ENCODE measurements around the gene ANAPC2. TPM values are rescaled to one million over a fixed set of nuclear protein-coding genes. Genes with fewer than 3 reads are reported as not detected.
A peak's percentile ranks its signal among the peaks of the same experiment; 100 is the strongest.

Gene ANAPC2
- total RNA-seq, 1 experiment from 2014 or later, result 80.9 TPM

DNA sequence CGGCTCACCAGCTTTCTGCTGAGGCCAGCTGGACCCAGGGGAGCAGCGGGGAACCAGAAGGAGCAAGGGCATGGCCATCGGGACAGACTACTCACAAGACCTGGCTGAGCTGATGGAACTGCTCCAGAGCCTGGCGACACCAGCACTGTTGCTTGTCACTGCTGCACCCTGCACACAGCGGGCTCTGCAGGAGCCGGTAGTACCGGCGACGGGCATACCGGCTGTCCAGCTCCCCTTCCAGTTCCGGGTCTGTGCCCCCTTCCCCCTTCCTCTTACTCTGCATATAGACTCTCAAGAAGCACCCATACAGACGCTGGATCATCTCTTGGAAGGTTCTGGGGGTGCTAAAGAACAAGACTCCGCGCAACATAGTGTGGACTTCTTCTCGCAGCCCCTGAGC lies 974 bp downstream of the ANAPC2 start (continued):
- TF ChIP-seq, protein P1, sequence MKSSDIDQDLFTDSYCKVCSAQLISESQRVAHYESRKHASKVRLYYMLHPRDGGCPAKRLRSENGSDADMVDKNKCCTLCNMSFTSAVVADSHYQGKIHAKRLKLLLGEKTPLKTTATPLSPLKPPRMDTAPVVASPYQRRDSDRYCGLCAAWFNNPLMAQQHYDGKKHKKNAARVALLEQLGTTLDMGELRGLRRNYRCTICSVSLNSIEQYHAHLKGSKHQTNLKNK (CRISPR knock-in tag; IDR thresholded peaks at IDR 0.05), result no peak
- TF ChIP-seq SP1 (CRISPR knock-in tag; conservative IDR thresholded peaks at IDR 0.05), result no peak

DNA sequence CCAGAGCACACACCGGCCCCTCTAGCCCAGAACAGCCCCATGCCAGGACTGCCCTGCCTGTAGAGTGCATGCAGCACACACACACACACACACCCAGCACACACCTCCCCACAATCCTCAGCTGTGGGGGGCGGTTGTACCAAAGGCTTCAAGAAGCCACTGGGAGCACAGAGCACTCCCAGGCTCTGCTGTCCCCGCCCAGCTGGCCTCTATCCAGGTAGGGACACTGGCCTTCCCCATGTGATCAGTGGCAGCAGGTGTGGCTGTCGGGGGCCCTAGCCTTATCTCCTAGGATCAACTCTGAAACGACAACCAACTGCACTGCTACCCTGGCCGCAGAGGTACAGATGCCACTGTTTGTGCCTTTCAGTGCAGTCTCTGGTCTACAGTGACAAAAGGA lies 2.0 kb downstream of the ANAPC2 start:
- DNase-seq (ENCODE audit: low spot score), result no peak
- H3K9me3 Mint-ChIP-seq, result no peaks in the 10 kb centered on the region
- H3K27ac Mint-ChIP-seq, result no peak overlapping the region
- TF ChIP-seq ZNF317 (CRISPR knock-in tag; IDR thresholded peaks at IDR 0.05; ENCODE audit: borderline replicate concordance, low read depth), result no peak
- no peak for TF ChIP-seq TEAD1 (CRISPR knock-in tag; IDR thresholded peaks at IDR 0.05)
- no peak for TF ChIP-seq ZNF396 (CRISPR knock-in tag; IDR thresholded peaks at IDR 0.05; ENCODE audit: borderline replicate concordance)
- TF ChIP-seq SP1 (CRISPR knock-in tag; conservative IDR thresholded peaks at IDR 0.05), result no peak
- TF ChIP-seq FOXK1 (CRISPR knock-in tag; IDR thresholded peaks at IDR 0.05), result no peak
- no peak for TF ChIP-seq TEAD4 (CRISPR knock-in tag; IDR thresholded peaks at IDR 0.05)
- TF ChIP-seq RORB (CRISPR knock-in tag; IDR thresholded peaks at IDR 0.05), result no peak
- TF ChIP-seq ESRRA (CRISPR knock-in tag; IDR thresholded peaks at IDR 0.05; ENCODE audit: borderline replicate concordance), result no peak
- TF ChIP-seq, protein P2, sequence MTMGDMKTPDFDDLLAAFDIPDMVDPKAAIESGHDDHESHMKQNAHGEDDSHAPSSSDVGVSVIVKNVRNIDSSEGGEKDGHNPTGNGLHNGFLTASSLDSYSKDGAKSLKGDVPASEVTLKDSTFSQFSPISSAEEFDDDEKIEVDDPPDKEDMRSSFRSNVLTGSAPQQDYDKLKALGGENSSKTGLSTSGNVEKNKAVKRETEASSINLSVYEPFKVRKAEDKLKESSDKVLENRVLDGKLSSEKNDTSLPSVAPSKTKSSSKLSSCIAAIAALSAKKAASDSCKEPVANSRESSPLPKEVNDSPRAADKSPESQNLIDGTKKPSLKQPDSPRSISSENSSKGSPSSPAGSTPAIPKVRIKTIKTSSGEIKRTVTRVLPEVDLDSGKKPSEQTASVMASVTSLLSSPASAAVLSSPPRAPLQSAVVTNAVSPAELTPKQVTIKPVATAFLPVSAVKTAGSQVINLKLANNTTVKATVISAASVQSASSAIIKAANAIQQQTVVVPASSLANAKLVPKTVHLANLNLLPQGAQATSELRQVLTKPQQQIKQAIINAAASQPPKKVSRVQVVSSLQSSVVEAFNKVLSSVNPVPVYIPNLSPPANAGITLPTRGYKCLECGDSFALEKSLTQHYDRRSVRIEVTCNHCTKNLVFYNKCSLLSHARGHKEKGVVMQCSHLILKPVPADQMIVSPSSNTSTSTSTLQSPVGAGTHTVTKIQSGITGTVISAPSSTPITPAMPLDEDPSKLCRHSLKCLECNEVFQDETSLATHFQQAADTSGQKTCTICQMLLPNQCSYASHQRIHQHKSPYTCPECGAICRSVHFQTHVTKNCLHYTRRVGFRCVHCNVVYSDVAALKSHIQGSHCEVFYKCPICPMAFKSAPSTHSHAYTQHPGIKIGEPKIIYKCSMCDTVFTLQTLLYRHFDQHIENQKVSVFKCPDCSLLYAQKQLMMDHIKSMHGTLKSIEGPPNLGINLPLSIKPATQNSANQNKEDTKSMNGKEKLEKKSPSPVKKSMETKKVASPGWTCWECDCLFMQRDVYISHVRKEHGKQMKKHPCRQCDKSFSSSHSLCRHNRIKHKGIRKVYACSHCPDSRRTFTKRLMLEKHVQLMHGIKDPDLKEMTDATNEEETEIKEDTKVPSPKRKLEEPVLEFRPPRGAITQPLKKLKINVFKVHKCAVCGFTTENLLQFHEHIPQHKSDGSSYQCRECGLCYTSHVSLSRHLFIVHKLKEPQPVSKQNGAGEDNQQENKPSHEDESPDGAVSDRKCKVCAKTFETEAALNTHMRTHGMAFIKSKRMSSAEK (CRISPR knock-in tag; IDR thresholded peaks at IDR 0.05; ENCODE audit: borderline replicate concordance), result no peak
- no peak for TF ChIP-seq CREM (CRISPR knock-in tag; IDR thresholded peaks at IDR 0.05)
- no peak for TF ChIP-seq GTF2I (CRISPR knock-in tag; conservative IDR thresholded peaks at IDR 0.05)
- no peak for TF ChIP-seq MYBL2 (CRISPR knock-in tag; IDR thresholded peaks at IDR 0.05)
- TF ChIP-seq JUN (CRISPR knock-in tag; IDR thresholded peaks at IDR 0.05), result no peak
- no peak for TF ChIP-seq FOXJ3 (CRISPR knock-in tag; IDR thresholded peaks at IDR 0.05; ENCODE audit: borderline replicate concordance)
- TF ChIP-seq SMAD4 (CRISPR knock-in tag; IDR thresholded peaks at IDR 0.05), result no peak
- no peak for TF ChIP-seq ZBTB21 (CRISPR knock-in tag; IDR thresholded peaks at IDR 0.05; ENCODE audit: borderline replicate concordance)
- no peak for ATAC-seq
- POLR2A ChIA-PET, result no interaction called here
- H3K4me1 Mint-ChIP-seq, result peaks cover 20% of the 10 kb centered on the region
- CTCF ChIA-PET, result interaction anchor here (1.8 kb wide), 1 partner anchor 50 kb away, joined by 6 read pairs; no protein-coding TSS in a partner anchor
- peak overlapping the region; percentile 91 for H3K4me3 Mint-ChIP-seq
- peaks cover 9% of the 10 kb centered on the region for H3K36me3 Mint-ChIP-seq
- H3K27me3 Mint-ChIP-seq (ENCODE audit: low read depth), result no peaks in the 10 kb centered on the region; the same call in 1 of the 2 replicates

DNA sequence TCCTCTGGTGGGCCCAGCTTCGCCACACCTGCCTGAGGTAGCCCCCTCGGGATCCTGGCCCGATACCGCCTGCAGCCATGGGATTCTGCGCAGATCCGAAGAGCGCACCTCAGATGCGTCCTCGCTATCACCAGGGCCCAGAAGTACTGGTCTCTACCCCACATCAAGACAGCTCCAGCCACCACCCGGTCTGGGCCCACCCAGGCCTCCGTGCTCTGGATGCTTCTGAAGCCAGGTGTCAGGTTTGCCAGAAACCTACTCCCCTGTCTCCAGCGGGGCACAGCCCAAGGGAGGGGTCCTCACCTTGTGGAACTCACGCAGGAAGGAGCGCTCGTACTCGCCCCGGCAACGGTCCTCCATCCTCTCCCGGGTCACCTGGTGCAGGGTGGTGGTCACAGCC lies 2.4 kb downstream of the ANAPC2 start:
- no peak for DNase-seq (ENCODE audit: low spot score)
- H3K27me3 Mint-ChIP-seq (ENCODE audit: low read depth), result no peaks in the 10 kb centered on the region; the same call in 1 of the 2 replicates
- H3K4me3 Mint-ChIP-seq, result no peak overlapping the region
- H3K27ac Mint-ChIP-seq, result no peak overlapping the region
- peaks cover 9% of the 10 kb centered on the region for H3K36me3 Mint-ChIP-seq
- CTCF ChIA-PET, result no interaction called here
- peaks cover 20% of the 10 kb centered on the region for H3K4me1 Mint-ChIP-seq
- H3K9me3 Mint-ChIP-seq, result no peaks in the 10 kb centered on the region
- no peak for ATAC-seq
- POLR2A ChIA-PET, result no interaction called here
- TF ChIP-seq ELF4 (CRISPR knock-in tag; IDR thresholded peaks at IDR 0.05; ENCODE audit: low read depth) (no peak), SOX15 (CRISPR knock-in tag; IDR thresholded peaks at IDR 0.05) (no peak), CREB1 (CRISPR knock-in tag; IDR thresholded peaks at IDR 0.05) (no peak), TEAD4 (CRISPR knock-in tag; IDR thresholded peaks at IDR 0.05) (no peak)
- TF ChIP-seq, protein P3, sequence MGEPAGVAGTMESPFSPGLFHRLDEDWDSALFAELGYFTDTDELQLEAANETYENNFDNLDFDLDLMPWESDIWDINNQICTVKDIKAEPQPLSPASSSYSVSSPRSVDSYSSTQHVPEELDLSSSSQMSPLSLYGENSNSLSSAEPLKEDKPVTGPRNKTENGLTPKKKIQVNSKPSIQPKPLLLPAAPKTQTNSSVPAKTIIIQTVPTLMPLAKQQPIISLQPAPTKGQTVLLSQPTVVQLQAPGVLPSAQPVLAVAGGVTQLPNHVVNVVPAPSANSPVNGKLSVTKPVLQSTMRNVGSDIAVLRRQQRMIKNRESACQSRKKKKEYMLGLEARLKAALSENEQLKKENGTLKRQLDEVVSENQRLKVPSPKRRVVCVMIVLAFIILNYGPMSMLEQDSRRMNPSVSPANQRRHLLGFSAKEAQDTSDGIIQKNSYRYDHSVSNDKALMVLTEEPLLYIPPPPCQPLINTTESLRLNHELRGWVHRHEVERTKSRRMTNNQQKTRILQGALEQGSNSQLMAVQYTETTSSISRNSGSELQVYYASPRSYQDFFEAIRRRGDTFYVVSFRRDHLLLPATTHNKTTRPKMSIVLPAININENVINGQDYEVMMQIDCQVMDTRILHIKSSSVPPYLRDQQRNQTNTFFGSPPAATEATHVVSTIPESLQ (CRISPR knock-in tag; IDR thresholded peaks at IDR 0.05), result no peak
- TF ChIP-seq, protein P4, sequence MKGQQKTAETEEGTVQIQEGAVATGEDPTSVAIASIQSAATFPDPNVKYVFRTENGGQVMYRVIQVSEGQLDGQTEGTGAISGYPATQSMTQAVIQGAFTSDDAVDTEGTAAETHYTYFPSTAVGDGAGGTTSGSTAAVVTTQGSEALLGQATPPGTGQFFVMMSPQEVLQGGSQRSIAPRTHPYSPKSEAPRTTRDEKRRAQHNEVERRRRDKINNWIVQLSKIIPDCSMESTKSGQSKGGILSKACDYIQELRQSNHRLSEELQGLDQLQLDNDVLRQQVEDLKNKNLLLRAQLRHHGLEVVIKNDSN (CRISPR knock-in tag; IDR thresholded peaks at IDR 0.05), result no peak
- TF ChIP-seq, protein P5, sequence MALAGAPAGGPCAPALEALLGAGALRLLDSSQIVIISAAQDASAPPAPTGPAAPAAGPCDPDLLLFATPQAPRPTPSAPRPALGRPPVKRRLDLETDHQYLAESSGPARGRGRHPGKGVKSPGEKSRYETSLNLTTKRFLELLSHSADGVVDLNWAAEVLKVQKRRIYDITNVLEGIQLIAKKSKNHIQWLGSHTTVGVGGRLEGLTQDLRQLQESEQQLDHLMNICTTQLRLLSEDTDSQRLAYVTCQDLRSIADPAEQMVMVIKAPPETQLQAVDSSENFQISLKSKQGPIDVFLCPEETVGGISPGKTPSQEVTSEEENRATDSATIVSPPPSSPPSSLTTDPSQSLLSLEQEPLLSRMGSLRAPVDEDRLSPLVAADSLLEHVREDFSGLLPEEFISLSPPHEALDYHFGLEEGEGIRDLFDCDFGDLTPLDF (CRISPR knock-in tag; IDR thresholded peaks at IDR 0.05), result no peak
- TF ChIP-seq, protein P6, sequence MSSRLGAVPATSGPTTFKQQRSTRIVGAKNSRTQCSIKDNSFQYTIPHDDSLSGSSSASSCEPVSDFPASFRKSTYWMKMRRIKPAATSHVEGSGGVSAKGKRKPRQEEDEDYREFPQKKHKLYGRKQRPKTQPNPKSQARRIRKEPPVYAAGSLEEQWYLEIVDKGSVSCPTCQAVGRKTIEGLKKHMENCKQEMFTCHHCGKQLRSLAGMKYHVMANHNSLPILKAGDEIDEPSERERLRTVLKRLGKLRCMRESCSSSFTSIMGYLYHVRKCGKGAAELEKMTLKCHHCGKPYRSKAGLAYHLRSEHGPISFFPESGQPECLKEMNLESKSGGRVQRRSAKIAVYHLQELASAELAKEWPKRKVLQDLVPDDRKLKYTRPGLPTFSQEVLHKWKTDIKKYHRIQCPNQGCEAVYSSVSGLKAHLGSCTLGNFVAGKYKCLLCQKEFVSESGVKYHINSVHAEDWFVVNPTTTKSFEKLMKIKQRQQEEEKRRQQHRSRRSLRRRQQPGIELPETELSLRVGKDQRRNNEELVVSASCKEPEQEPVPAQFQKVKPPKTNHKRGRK (CRISPR knock-in tag; IDR thresholded peaks at IDR 0.05; ENCODE audit: borderline replicate concordance), result no peak

Data from WTC11 (cell line).